Activated CD4-positive, alpha-beta memory T cell treated with anti-CD3 and anti-CD28 coated beads for 36 hours (primary cell): Measurements from ENCODE around the gene WAPL. TPM values are rescaled to one million over a fixed set of nuclear protein-coding genes. Genes with fewer than 3 reads are reported as not detected.

Experiments used
- CTCF ChIA-PET: fragments of 350-600 bp; sonication (Branson Sonifier 250); formaldehyde crosslinking; loops from one replicate; lab custom pipeline; 2021; ENCODE audit warnings: antibody characterized with exemption, inconsistent platforms; lab: Charles Lee
- POLR2A ChIA-PET: fragments of 350-600 bp; sonication (Branson Sonifier 250); formaldehyde crosslinking; loops from one replicate; lab custom pipeline; 2021; ENCODE audit warnings: antibody characterized with exemption; lab: Charles Lee
- DNase-seq: peaks from one replicate; pipeline ENCODE4 v3.0.0-alpha.2; 2020
- H3K27ac Mint-ChIP-seq: one replicate; pipeline ENCODE4 v1.8.0; 2021; ENCODE audit warnings: mixed read lengths
- H3K27me3 Mint-ChIP-seq: one replicate; pipeline ENCODE4 v1.8.0; 2021; ENCODE audit warnings: mixed read lengths
- H3K36me3 Mint-ChIP-seq: one replicate; pipeline ENCODE4 v1.8.0; 2021; ENCODE audit warnings: mixed read lengths
- H3K4me1 Mint-ChIP-seq: one replicate; pipeline ENCODE4 v1.8.0; 2021; ENCODE audit warnings: low read depth, mixed read lengths
- H3K4me3 Mint-ChIP-seq: one replicate; pipeline ENCODE4 v1.8.0; 2021; ENCODE audit warnings: mild to moderate bottlenecking, mixed read lengths
- H3K9me3 Mint-ChIP-seq: one replicate; pipeline ENCODE4 v1.8.0; 2021; ENCODE audit warnings: mixed read lengths
- intact Hi-C: fragments of 100-400 bp; cut with micrococcal nuclease; formaldehyde crosslinking; loops from one replicate; pipeline ENCODE4 v1.15.1; 2023
- total RNA-seq, 2 experiments: library from RNA; stranded (reverse); gene quantifications; one replicate each; pipeline ENCODE4 v1.2.3, GENCODE V29; 2021

The WAPL gene
- total RNA-seq, 2 experiments from 2014 or later, result 43.6 to 44.6 TPM

GRCh38 chr10:86423739-86424138 is 97.9 kb downstream of the WAPL start:
- CTCF ChIA-PET, result no interaction called here

GRCh38 chr10:86419101-86419500 is 102.5 kb downstream of the WAPL start:
- Mint-ChIP-seq H3K36me3 (no peaks in the 10 kb centered on the region), H3K27ac (no peak overlapping the region), H3K27me3 (no peaks in the 10 kb centered on the region), H3K4me3 (no peak overlapping the region), H3K9me3 (no peaks in the 10 kb centered on the region), H3K4me1 (peaks cover 12% of the 10 kb centered on the region)
- ChIA-PET POLR2A (no interaction called here), CTCF (no interaction called here)
- DNase-seq, result no peak
- intact Hi-C loops, result no loop called here

More at GRCh38 chr10:86423739-86424138, 97.9 kb downstream of the WAPL start:
- no peaks in the 10 kb centered on the region for H3K27me3 Mint-ChIP-seq
- H3K36me3 Mint-ChIP-seq, result no peaks in the 10 kb centered on the region
- H3K9me3 Mint-ChIP-seq, result no peaks in the 10 kb centered on the region
- intact Hi-C loops, result no loop called here
- peaks cover 4% of the 10 kb centered on the region for H3K4me1 Mint-ChIP-seq
- POLR2A ChIA-PET, result no interaction called here
- DNase-seq, result no peak
- H3K4me3 Mint-ChIP-seq, result no peak overlapping the region
- no peak overlapping the region for H3K27ac Mint-ChIP-seq

GRCh38 chr10:86415583-86415982 is 106.0 kb downstream of the WAPL start:
- Mint-ChIP-seq H3K36me3 (peaks cover 5% of the 10 kb centered on the region), H3K27me3 (no peaks in the 10 kb centered on the region), H3K27ac (no peak overlapping the region), H3K9me3 (peaks cover 6% of the 10 kb centered on the region), H3K4me3 (no peak overlapping the region), H3K4me1 (peaks cover 42% of the 10 kb centered on the region)
- ChIA-PET CTCF (no interaction called here), POLR2A (no interaction called here)
- intact Hi-C loops, result no loop called here
- DNase-seq, result no peak

- POLR2A ChIA-PET, result no interaction called here
- intact Hi-C loops, result no loop called here
- CTCF ChIA-PET, result interaction anchor here (2.7 kb wide), 1 partner anchor 14 kb away, joined by 18 read pairs; no protein-coding TSS in a partner anchor
- peaks cover 44% of the 10 kb centered on the region for H3K4me1 Mint-ChIP-seq
- H3K4me3 Mint-ChIP-seq, result no peak overlapping the region
- no peak for DNase-seq
- H3K9me3 Mint-ChIP-seq, result peaks cover 7% of the 10 kb centered on the region
- peaks cover 5% of the 10 kb centered on the region for H3K36me3 Mint-ChIP-seq
- no peaks in the 10 kb centered on the region for H3K27me3 Mint-ChIP-seq
- H3K27ac Mint-ChIP-seq, result no peak overlapping the region
Measured at GRCh38 chr10:86415116-86415515, 106.5 kb downstream of the WAPL start.

- no peaks in the 10 kb centered on the region for H3K27me3 Mint-ChIP-seq
- H3K4me1 Mint-ChIP-seq, result peaks cover 41% of the 10 kb centered on the region
- CTCF ChIA-PET, result interaction anchor here (0.9 to 2.7 kb wide), 3 partner anchors 12 to 175 kb away, joined by 3 to 18 read pairs (median 4); no protein-coding TSS in a partner anchor
- peaks cover 7% of the 10 kb centered on the region for H3K9me3 Mint-ChIP-seq
- intact Hi-C loops, result no loop called here
- POLR2A ChIA-PET, result interaction anchor here (2.1 kb wide), 1 partner anchor 12 kb away, joined by 5 read pairs; no protein-coding TSS in a partner anchor
- H3K36me3 Mint-ChIP-seq, result peaks cover 5% of the 10 kb centered on the region
- DNase-seq, result peak; percentile 31
- H3K4me3 Mint-ChIP-seq, result no peak overlapping the region
- H3K27ac Mint-ChIP-seq, result peak overlapping the region; percentile 91
Measured at GRCh38 chr10:86413046-86413728, 108.4 kb downstream of the WAPL start.

- peaks cover 7% of the 10 kb centered on the region for H3K9me3 Mint-ChIP-seq
- H3K27ac Mint-ChIP-seq, result peak overlapping the region; percentile 91
- intact Hi-C loops, result loop anchor here (1.0 kb wide), 2 partner anchors 12 to 109 kb away; partner anchors contain the start of gene WAPL
- H3K36me3 Mint-ChIP-seq, result peaks cover 5% of the 10 kb centered on the region
- POLR2A ChIA-PET, result interaction anchor here (1.2 to 2.2 kb wide), 2 partner anchors 8 to 11 kb away, joined by 3 to 30 read pairs; no protein-coding TSS in a partner anchor
- H3K4me1 Mint-ChIP-seq, result peaks cover 41% of the 10 kb centered on the region
- H3K4me3 Mint-ChIP-seq, result peak overlapping the region; percentile 40
- CTCF ChIA-PET, result interaction anchor here (0.5 to 3.5 kb wide), 3 partner anchors 11 to 330 kb away, joined by 3 to 57 read pairs (median 8); no protein-coding TSS in a partner anchor
- DNase-seq, result no peak
- no peaks in the 10 kb centered on the region for H3K27me3 Mint-ChIP-seq
Measured at GRCh38 chr10:86411852-86412560, 109.6 kb downstream of the WAPL start.

- H3K27ac Mint-ChIP-seq, result peak overlapping the region; percentile 91
- H3K4me1 Mint-ChIP-seq, result peaks cover 41% of the 10 kb centered on the region
- peaks cover 7% of the 10 kb centered on the region for H3K9me3 Mint-ChIP-seq
- H3K27me3 Mint-ChIP-seq, result no peaks in the 10 kb centered on the region
- intact Hi-C loops, result loop anchor here (1.0 kb wide), 2 partner anchors 11 to 110 kb away; partner anchors contain the start of gene WAPL
- peak; percentile 66 for DNase-seq
- H3K36me3 Mint-ChIP-seq, result peaks cover 5% of the 10 kb centered on the region
- ChIA-PET POLR2A (interaction anchor here (1.2 to 2.2 kb wide), 2 partner anchors 9 to 11 kb away, joined by 3 to 30 read pairs; no protein-coding TSS in a partner anchor), CTCF (interaction anchor here (0.5 to 3.5 kb wide), 3 partner anchors 11 to 331 kb away, joined by 3 to 57 read pairs (median 8); no protein-coding TSS in a partner anchor)
- H3K4me3 Mint-ChIP-seq, result peak overlapping the region; percentile 40
Measured at GRCh38 chr10:86411281-86411841, 110.2 kb downstream of the WAPL start.

- Mint-ChIP-seq H3K4me3 (no peak overlapping the region), H3K27ac (peak overlapping the region; percentile 91), H3K27me3 (no peaks in the 10 kb centered on the region), H3K4me1 (peaks cover 41% of the 10 kb centered on the region), H3K9me3 (peaks cover 7% of the 10 kb centered on the region), H3K36me3 (peaks cover 5% of the 10 kb centered on the region)
- CTCF ChIA-PET, result interaction anchor here (0.7 to 3.5 kb wide), 3 partner anchors 10 to 175 kb away, joined by 4 to 57 read pairs (median 8); no protein-coding TSS in a partner anchor
- no peak for DNase-seq
- intact Hi-C loops, result loop anchor here (1.0 kb wide), 2 partner anchors 10 to 111 kb away; partner anchors contain the start of gene WAPL
- POLR2A ChIA-PET, result interaction anchor here (1.2 to 2.2 kb wide), 2 partner anchors 10 kb away, joined by 3 to 30 read pairs; no protein-coding TSS in a partner anchor
Measured at GRCh38 chr10:86410542-86411124, 111.0 kb downstream of the WAPL start.

- H3K4me3 Mint-ChIP-seq, result no peak overlapping the region
- intact Hi-C loops, result no loop called here
- POLR2A ChIA-PET, result no interaction called here
- no peak for DNase-seq
- H3K27me3 Mint-ChIP-seq, result no peaks in the 10 kb centered on the region
- CTCF ChIA-PET, result interaction anchor here (3.5 kb wide), 1 partner anchor 8 kb away, joined by 57 read pairs; no protein-coding TSS in a partner anchor
- peaks cover 5% of the 10 kb centered on the region for H3K36me3 Mint-ChIP-seq
- peaks cover 35% of the 10 kb centered on the region for H3K4me1 Mint-ChIP-seq
- no peak overlapping the region for H3K27ac Mint-ChIP-seq
- H3K9me3 Mint-ChIP-seq, result peaks cover 7% of the 10 kb centered on the region
Measured at GRCh38 chr10:86409183-86409582, 112.4 kb downstream of the WAPL start.

GRCh38 chr10:86403183-86403797 is 118.3 kb downstream of the WAPL start:
- intact Hi-C loops, result loop anchor here (5.0 kb wide), 2 partner anchors 44 to 134 kb away; no protein-coding TSS in a partner anchor
- no peak for DNase-seq
- no peak overlapping the region for H3K27ac Mint-ChIP-seq
- ChIA-PET CTCF (interaction anchor here (7.5 kb wide), 1 partner anchor 182 kb away, joined by 110 read pairs; no protein-coding TSS in a partner anchor), POLR2A (interaction anchor here (1.2 kb wide), 1 partner anchor 10 kb away, joined by 3 read pairs; no protein-coding TSS in a partner anchor)
- peaks cover 10% of the 10 kb centered on the region for H3K4me1 Mint-ChIP-seq
- no peaks in the 10 kb centered on the region for H3K36me3 Mint-ChIP-seq
- no peaks in the 10 kb centered on the region for H3K27me3 Mint-ChIP-seq
- H3K9me3 Mint-ChIP-seq, result no peaks in the 10 kb centered on the region
- H3K4me3 Mint-ChIP-seq, result no peak overlapping the region
